ENCODE results near the gene UQCC5.

The UQCC5 gene

DNA sequence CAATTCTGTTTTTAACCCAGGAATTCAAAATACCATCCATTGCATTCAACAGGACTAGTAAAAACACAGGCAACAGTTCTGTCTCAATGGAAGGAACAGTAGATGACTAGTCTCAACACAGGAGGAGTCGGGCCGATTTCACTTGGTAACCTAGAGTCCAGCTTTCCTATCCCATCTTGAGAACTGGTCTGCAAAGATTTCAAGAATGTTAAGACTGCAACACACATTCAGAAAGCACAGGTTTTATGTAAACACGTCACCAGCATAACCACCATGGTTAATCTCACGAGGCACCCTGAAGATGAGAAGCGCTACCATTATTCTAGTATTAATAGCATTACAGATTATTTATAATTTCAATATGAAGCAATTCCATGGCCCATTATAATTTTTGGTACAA lies 22.0 kb downstream of the UQCC5 start:
- in situ Hi-C loops (cut with HindIII; ENCODE audit: low sequenced_read_pairs) = no loop called here

DNA sequence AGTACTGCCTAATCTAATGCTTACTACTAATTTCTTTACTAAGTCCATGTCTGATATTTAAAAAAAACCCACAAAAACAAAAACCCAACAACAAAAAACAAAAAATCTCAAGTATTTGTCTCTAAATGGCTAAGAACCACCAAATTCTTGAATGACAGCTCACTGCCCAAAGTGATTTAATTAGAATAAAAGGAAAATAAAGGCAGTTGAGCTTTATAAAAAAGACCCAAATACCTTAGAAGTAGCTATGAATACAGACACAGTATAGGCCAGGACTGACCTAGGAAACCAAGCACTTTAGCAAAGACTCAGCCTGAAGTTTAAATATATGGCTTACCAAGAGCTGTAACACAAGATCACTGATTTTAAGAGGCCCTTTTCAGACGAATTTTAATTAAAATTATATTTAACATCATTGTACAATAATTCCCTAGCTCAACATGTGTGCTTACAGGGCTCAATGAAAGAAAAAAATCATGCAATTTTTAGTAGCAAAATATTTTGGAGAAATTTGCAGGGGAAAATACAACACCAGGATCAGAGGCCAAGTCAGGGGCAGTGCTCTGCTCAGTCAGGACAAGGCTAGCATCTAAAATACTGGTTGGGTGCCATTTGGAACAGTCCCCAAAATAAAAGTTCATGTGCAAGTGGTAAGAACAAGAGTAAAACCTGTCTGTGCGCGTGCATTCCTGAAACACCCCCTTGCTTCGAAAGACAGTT lies 24.8 kb downstream of the UQCC5 start:
- in situ Hi-C loops (cut with HindIII; ENCODE audit: low sequenced_read_pairs) = no loop called here

DNA sequence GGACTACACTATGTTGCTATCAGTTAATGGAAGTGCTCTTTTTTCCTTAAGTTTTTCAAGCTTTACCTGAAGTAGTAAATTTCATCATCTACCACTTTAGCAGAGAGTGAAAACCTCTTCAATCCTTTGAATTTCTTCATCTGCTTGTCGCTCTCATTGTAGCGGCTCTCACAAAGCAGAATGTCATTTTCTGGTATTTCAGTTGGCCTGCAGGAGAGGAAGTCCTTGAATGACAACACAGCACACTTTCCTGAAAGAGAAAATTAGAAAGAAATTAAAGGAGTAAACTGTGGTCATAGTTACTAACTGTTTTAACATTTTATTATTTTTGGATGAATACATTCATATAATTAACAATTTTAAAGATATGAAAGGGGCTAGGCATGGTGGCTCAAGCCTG lies 27.6 kb downstream of the UQCC5 start:
- in situ Hi-C loops (cut with HindIII; ENCODE audit: low sequenced_read_pairs) = no loop called here

DNA sequence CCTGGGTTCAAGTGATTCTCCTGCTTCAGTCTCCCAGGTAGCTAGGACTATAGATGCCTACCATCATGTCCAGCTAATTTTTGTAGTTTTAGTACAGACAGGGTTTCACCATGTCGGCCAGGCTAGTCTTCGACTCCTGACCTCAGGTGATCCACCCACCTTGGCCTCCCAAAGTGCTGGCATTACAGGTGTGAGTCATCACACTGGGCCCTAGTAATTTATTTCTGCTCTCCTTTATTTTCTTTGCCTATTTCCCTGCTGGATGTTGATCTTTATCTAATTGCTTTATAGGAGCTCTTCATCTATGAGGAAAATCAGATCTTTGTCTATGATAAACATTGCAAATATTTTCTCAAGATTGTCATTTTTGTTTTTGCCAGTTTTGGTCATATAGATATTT lies 31.7 kb downstream of the UQCC5 start:
- in situ Hi-C loops (cut with HindIII; ENCODE audit: low sequenced_read_pairs) = no loop called here

DNA sequence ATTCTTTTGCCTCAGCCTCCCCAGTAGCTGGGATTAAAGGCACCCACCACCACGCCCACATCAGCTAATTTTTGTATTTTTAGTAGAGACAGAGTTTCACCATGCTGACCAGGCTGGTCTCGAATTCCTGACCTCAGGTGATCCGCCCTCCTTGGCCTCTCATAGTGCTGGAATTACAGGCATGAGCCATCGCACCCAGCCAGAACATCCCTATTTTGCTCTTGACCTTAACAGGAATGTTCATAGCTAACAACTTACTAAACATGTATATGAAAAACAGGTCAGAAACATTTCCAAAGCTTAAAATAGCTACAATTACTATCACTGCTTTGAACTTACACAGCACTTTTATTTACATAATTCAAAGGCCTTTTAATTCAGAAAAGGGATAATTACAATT lies 33.7 kb downstream of the UQCC5 start:
- in situ Hi-C loops (cut with HindIII; ENCODE audit: low sequenced_read_pairs) = loop anchor here (5.0 kb wide), 1 partner anchor 52 kb away; no protein-coding TSS in a partner anchor

DNA sequence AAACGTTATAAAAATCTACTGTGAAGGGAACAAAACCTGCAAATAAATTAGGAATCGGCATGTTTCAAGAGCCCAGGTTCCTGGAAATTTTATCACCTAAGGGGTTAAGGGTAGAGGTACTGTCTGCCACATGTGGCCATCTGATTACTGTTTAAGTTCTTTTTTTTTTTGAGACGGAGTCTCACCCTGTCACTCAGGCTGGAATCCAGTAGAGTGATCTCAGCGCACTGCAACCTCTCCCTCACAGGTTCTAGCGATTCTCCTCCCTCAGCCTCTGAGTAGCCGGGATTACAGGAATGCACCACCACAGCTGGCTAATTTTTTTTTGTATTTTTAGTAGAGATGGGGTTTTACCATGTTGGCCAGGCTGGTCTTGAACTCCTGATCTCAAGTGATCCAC lies 35.8 kb downstream of the UQCC5 start:
- in situ Hi-C loops (cut with HindIII; ENCODE audit: low sequenced_read_pairs) = loop anchor here (5.0 kb wide), 1 partner anchor 50 kb away; no protein-coding TSS in a partner anchor

DNA sequence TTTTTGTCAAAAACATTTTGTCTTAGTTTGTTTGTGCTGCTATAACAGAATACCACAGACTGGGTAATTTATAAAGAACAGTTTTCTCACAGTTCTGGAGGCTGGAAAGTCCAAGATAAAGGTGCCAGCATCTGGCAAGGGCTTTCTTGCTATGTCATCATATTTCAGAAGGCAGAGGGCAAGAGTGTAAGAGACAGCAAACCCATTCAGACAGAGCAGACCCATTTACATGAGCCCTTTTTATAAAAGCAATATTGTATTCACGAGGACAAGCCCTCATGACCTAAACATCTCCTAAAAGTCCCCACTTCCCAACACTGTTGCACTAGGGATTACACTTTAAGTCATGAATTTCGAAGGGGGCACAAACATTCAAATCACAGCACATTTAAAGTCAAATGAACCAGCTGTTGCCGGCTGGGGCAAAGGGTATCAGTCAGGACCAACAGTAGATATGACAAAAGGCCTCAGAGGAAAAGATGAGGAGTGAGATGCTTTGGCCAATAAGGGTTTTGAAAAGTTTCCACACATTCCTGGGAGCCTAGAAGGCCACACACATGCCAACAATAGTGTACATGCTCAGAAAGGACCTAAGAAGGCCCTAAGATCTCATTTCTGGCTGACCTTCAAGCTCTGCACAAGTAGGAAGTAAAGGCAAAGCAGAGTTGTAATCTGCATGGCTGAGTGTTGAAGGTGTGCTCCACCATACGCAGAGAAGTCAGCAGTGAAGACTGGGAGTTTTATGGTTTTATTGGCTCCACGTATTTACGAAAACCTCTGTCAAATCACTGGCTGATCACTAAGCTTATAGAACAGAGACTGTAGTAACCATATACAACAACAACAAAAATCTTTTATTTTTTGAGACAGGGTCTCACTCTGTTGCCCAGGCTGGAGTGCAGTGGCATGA lies 37.9 kb downstream of the UQCC5 start:
- in situ Hi-C loops (cut with HindIII; ENCODE audit: low sequenced_read_pairs) = loop anchor here (5.0 kb wide), 1 partner anchor 48 kb away; no protein-coding TSS in a partner anchor
